Stimulated activated CD4-positive, alpha-beta T cell treated with anti-CD3 and anti-CD28 coated beads, Interleukin-12 subunit alpha, Interleukin-12 subunit beta, amount 100 ng/mL, for 48 hours (primary cell): ENCODE results near the gene CLSTN1.
"Not testable (repeated sequence)": the region's sequence is repeated elsewhere in the genome, so short reads cannot be mapped to it uniquely, and the experiment has no call there.

Experiments used
- DNase-seq, 3 donors: peaks; one replicate each; pipeline ENCODE4 v3.0.0-alpha.2; 2020; ENCODE audit warnings: low read depth in 2 of 3, low spot score in 1 of 3

CLSTN1 gene

DNA sequence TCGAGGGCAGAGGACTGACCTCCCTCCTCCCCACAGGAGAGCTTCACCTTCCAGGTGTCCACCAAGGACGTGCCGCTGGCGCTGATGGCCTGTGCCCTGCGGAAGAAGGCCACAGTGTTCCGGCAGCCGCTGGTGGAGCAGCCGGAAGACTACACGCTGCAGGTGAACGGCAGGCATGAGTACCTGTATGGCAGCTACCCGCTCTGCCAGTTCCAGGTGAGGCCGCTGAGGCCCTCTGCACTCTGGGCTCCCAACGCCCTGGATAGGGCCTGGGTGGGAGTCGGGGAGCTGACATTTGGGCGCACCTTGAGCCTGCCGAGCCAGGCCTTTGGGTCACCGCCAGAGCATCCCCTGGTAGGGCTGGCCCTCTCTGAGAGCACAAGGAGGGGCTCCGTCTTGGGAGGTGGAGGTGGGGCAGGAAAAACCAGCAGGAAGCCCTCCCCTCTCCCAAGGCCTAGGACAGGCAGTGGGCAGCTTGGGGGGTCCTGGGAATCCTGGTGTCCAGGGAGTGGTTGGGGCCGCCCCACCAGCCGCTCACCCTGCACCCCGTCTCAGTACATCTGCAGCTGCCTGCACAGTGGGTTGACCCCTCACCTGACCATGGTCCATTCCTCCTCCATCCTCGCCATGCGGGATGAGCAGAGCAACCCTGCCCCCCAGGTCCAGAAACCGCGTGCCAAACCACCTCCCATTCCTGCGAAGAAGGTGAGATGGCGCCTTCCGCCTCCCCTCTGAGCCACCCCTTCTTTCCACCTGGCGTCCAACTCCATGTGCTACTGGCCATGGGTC, 107.2 kb downstream of the CLSTN1 start:
- DNase-seq: peak in 1 of 3 donors; percentile 25

- DNase-seq: no peak
These were observed 108.1 kb downstream of the CLSTN1 start for GRCh38 chr1:9715536-9716226.

DNA sequence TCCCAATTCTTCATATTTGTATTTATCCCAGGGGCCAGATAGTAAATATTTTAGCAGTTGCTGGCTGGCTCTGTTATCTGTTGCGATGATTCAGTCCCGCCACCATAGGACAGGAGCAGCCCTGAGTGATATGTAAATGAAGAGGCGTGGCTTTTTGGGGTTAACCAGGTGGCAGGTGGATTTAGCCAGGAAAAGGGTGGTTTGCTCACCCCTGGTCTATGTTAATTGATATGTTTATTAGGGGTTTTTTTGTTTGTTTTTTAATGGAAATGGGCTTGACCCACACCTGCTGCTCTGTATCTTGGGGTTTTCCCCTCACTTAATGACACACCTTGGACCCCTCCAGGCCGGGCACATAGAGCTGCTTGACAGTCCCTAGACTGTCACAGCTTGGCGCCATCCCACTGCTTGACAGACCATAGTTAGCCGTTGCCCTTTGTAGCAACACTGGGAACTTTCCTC, 109.5 kb downstream of the CLSTN1 start:
- no peak for DNase-seq

DNA sequence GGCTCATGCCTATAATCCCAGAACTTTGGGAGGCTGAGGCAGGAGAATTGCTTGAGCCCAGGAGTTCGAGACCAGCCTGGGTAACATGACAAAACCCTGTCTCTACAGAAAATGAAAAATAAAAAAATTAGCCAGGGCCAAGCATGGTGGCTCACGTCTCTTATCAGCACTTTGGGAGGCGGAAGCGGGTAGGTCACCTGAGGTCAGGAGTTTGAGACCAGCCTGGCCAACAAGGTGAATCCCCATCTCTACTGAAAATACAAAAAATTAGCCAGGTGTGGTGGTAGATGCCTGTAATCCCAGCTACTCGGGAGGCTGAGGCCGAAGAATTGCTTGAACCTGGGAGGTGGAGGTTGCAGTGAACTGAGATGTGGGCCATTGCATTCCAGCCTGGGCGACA, 111.0 kb downstream of the CLSTN1 start:
- not testable (repeated sequence) for DNase-seq

- DNase-seq: no peak
These were observed 112.2 kb downstream of the CLSTN1 start for GRCh38 chr1:9711466-9712020.

- DNase-seq: no peak
These were observed 113.7 kb downstream of the CLSTN1 start for GRCh38 chr1:9710037-9710436.

DNA sequence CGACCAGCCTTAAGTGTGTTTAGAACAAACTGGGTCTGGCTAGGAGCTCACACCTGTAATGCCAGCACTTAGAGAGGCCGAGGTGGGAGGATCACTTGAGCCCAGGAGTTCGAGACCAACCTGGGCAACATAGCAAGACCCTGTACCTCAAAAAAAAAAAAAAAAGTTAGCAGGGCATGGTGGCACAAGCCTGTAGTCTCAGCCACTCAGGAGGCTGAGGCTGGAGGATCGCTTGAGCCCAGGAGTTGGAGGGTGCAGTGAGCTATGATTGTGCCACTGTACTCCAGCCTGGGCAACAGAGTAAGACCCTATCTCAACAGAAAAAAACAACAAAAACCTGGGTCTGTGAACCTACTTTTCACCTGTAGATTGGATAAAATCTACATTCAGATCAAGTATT, 117.6 kb downstream of the CLSTN1 start:
- no peak for DNase-seq

DNA sequence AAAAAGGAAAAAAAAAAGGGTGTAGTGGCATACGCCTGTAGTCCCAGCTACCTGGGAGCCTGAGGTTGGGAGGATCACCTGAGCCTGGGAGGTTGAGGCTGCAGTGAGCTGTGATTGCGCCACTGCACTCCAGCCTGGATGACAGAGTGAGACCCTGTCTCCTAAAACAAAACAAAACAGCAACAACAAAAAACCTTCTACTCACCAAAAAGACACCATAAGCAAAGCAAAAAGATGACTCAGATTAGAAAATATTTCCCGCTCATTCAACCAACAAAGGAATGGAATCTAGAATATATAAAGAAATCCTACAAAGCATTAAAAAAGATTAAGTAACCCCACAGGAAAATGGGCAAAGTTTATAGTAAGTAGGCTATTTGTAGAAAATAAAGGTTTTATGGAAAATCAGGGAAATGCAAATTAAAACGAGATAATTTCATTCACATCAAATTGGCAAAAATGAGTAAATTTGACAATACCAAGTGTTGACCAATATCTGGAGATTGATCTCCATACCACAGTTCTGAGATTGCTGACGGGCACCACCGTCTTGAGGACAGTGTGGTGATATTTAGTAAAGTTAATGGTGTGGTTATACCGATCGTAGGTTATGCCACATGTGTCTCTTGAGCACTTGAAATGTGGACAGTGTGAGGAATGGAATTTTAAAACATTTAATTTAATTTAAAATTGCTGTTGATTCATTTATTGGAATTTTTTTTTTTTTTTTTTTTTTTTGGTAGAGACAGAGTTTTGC, 118.2 kb downstream of the CLSTN1 start:
- DNase-seq: no peak

DNA sequence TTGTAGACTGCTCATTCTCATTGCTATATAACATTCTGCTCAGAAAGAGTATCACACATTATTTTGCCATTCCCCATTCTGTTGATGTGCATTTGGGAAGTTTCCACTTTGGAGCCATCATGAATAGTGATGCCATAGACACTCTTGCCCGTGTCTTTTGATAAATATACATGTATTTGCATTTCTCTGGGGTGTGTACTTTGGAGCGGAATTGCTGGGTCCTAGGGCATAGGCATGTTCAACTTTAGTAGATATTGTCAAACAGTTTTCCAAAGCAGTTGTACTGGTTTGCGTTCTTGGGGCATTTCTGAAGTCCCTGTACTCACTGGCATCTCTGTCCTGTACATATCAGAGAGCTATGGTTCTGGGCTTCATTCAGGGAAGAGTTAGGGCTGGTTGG, 120.1 kb downstream of the CLSTN1 start:
- DNase-seq: no peak

- no peak for DNase-seq
These were observed 120.6 kb downstream of the CLSTN1 start for GRCh38 chr1:9703165-9703509.

DNA sequence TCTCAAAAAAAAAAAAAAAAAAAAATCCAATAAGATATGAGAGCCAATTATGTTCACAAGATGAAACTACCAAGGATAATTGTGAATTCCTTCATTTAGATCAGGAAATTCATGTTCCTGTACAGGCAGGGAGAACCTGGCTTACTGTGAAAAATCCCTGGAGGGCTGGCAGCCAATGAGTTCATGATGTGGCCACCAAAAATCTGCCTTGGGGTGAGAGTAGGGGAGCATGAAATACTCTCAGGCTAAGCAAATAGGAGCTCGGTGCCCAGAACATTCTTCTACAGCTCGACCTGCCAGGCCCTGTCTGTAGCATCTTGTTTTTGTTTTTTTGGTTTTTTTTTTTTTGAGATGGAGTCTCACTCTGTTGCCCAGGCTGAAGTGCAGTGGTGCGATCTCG, 122.1 kb downstream of the CLSTN1 start:
- no peak for DNase-seq

DNA sequence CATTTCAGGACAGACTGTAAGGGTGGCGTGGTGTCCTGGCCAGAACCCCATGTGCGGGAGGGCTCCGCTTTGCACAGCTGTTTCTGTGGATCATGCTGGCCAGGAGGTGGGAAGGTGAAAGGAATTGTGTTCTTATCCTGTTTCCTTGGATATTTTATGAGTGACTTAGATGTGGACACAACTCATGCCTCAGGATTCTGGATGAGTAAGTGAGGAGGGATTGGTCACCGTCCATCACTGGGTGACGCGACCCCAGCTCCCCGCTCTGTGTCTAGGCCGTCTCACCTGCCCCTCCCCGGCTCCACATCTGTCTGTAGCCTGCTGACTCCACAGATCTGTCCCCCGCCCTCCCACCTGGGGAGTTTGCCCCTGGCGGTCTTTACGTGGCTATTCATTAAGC, 123.4 kb downstream of the CLSTN1 start:
- no peak for DNase-seq

- no peak for DNase-seq
These were observed 124.4 kb downstream of the CLSTN1 start for GRCh38 chr1:9699361-9699760.

GRCh38 chr1:9696793-9697192, 127.0 kb downstream of the CLSTN1 start:
- no peak for DNase-seq

DNA sequence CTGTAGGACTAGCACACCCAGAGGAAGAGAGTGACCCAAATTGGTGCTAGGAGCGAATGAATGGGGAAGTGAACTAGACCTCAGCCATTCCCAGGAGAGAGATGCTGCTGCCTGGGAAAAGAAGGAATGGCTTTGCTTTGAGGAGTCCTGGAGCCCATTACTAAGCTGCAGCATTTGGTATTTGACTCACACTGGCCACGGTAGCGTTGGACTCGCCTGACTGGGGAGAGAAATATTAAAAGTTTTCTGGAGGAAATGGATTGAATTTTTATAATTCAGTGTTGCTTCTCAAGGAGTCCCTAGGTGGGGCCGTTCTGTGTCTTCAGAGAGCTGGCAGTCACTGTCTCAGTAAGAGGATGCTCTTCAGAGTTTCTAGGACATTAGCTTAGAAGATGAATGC, 132.1 kb downstream of the CLSTN1 start:
- DNase-seq: no peak

DNA sequence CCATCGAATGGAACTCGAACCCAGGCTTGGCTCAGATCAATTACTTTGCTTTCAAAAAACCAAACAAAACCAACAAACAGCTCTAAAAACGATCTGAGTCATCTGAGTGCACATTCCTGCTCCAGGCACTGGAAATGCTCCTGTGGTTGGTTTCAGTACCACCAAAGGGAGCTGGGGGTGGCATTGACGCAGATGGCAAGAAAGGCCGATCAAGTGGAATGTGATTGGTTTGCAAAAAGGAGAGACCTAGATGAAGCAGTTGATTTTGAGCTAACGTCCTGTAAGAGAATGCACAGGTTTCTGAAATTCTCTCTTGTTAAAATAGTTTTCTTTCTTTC, 132.7 kb downstream of the CLSTN1 start:
- no peak for DNase-seq

GRCh38 chr1:9690440-9691107, 133.2 kb downstream of the CLSTN1 start:
- DNase-seq: no peak

DNA sequence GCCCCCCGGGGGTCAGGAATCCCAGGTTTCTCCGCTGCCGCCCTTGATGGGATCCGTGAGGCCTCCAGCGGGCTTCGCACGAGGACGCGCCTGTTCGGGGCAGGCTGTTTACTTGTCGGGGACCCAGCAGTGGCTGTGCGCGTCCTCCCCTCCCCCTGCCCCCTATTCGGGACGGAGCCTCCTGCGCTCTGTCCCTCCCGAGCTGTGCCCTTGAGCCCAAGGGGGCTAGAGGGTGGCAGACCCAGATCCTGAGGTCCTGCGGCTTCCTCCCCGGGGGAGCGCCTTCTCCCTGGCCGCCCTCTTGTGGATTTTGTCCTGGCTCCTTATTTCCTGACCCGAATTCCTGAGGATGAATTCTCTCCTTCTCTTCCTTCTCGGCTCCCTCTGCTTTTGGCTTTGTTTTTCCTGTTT, 133.8 kb downstream of the CLSTN1 start:
- no peak for DNase-seq

DNA sequence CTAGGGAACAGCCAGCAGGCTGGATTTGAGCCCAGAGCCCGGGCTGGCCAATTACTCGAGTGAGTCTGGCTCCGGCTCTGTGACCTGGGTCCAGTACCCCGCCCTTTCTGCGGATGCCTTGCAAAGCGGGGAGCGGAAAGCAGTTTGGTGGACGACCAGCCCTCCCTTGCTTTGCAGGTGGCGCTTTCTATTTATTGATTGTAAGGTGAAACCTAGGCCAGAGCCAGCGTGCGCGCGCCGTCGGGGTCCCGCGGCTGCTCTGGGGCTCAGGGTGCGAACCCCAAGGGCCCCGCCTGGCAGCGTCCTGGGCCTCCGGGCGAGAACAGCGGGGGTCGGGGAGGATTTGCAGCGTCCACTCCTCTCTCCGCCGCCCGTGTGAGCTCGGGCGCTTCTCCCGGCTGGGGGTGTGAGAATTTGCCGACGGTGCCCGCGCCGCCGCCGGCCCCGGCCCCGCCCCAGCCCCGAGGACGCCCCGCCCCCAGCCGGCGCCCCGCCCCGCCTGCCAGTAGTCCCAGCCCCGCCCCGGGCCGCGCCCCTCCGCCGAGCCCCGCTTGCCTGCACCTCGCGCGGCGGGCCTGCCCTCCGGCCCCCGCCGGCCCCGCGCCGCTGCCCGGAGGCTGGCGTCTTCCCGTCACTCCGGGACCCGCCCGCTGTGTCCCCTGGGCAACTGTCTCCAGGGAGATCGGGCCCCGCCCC, 134.6 kb downstream of the CLSTN1 start:
- peak; percentile 63 to 75 (median 71) for DNase-seq

- DNase-seq: no peak
These were observed 135.2 kb downstream of the CLSTN1 start for GRCh38 chr1:9688599-9688998.
